Skin epidermis (tissue), 12 donors: ENCODE measurements around the gene TMEM87B.

Experiments used
- H3K27ac ChIP-seq, 21 experiments: fragments of 200-600 bp; sonication (generic) in 11 of 21; one replicate each; pipeline ENCODE4 v1.5.0; 2020; ENCODE audit warnings: mild to moderate bottlenecking in 3 of 21, inconsistent platforms in 2 of 21, moderate library complexity in 2 of 21
- H3K4me3 ChIP-seq, 7 experiments: fragments of 200-600 bp; sonication (generic) in 2 of 7; one replicate each; pipeline ENCODE4 v1.5.0; 2020; ENCODE audit warnings: inconsistent platforms in 2 of 7, mild to moderate bottlenecking in 2 of 7, moderate library complexity in 1 of 7

TMEM87B gene, protein sequence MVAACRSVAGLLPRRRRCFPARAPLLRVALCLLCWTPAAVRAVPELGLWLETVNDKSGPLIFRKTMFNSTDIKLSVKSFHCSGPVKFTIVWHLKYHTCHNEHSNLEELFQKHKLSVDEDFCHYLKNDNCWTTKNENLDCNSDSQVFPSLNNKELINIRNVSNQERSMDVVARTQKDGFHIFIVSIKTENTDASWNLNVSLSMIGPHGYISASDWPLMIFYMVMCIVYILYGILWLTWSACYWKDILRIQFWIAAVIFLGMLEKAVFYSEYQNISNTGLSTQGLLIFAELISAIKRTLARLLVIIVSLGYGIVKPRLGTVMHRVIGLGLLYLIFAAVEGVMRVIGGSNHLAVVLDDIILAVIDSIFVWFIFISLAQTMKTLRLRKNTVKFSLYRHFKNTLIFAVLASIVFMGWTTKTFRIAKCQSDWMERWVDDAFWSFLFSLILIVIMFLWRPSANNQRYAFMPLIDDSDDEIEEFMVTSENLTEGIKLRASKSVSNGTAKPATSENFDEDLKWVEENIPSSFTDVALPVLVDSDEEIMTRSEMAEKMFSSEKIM

GRCh38 chr2:112054847-112055729 is at the start of gene TMEM87B:
Gene TMEM87B, plus strand, starts transcription at chr2:112055269. Its CDS starts 323 bp downstream, at chr2:112055592.
- peak within 1 kb of the TSS; percentile 86 to 99 (median 96) for H3K27ac ChIP-seq
- peak within 1 kb of the TSS; percentile 75 to 97 (median 91) for H3K4me3 ChIP-seq

- H3K4me3 ChIP-seq: no peak overlapping the region
- no peak overlapping the region for H3K27ac ChIP-seq
These were observed 49.5 kb upstream of the TMEM87B start for GRCh38 chr2:112005406-112006075.

DNA sequence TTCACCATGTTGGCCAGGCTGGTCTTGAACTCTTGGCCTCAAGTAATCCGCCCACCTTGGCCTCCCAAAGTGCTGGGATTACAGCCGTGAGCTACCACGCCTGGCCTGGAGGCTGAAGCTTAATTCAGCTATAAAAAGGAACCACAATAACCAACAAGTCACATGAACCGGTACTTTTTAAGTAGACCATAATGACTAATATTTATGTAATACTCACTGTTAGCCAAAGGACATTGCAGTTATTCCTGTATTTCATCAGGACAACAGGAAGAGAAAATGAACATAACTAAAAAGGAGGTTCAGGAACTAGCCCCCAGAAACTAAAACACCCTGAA is 49.0 kb upstream of the TMEM87B start:
- Histone ChIP-seq H3K4me3 (no peak overlapping the region), H3K27ac (no peak overlapping the region)

- H3K4me3 ChIP-seq: no peak overlapping the region
- H3K27ac ChIP-seq: no peak overlapping the region
These were observed 47.6 kb upstream of the TMEM87B start for GRCh38 chr2:112007493-112007892.

DNA sequence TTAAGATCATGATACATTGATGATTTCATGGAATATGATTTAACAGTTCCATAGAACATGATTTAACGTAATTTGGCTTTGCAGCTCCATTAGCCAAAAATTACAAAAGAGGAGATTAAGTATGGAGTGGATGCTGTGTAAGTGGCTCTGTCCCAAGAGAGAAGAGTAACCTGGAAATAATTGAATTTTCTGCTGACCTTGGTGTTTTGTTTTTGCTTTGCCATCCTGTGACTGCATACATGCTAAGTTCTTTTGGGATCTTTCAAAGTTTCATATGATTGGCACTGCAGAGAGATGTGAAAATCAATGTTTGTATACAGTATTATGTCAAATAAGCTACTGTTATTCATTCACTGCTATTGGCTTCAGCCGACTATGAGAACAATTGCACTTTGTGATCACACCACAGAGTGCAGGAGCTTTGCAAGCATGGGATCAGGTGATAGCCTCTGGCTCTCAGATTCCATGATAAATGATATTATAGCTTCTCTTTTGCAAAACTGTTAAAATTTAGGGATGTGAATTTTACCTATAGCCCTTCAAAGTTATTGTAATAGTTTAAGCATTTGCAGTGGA is 46.1 kb upstream of the TMEM87B start:
- no peak overlapping the region for H3K4me3 ChIP-seq
- no peak overlapping the region for H3K27ac ChIP-seq

DNA sequence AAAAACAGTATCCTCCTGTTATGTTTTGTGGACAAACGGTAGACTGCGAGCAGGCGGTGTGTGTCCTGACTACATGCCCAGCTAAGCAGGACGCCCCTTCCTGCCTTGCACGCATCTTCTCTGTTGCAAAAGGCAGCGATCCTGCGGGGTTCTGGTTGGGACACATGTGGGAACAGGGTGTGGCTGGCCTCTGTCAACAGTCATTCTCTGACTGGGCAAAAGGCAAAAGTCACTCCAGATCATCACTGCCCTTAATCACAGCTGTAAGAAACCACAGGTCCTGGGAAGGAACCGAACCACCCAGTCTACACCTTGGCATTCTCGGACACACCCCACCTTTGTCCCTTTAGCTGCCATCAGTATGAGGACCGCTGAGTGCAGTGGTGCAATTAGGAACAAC is 44.3 kb upstream of the TMEM87B start:
- H3K4me3 ChIP-seq: no peak overlapping the region
- no peak overlapping the region for H3K27ac ChIP-seq

- no peak overlapping the region for H3K4me3 ChIP-seq
- H3K27ac ChIP-seq: no peak overlapping the region
These were observed 42.5 kb upstream of the TMEM87B start for GRCh38 chr2:112012556-112012955.

DNA sequence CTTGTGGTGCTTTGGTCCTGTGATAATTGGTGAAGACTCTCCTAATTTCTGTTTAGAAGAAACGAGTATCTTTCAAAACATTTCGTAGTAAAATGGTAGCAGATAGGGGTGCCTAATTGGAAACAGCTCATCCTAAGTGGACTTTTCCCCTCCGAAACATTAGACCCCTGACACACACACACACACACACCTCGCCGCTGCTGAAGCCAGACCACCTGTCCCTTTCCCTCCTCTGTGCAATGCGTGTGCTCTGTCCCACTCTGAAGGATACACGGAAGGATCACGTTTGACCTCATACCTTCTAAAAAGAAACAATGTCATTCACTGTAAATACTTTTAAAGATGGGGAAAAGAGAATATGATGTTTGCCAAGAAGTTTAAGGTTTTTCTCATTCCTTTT is 36.2 kb upstream of the TMEM87B start:
- Histone ChIP-seq H3K4me3 (no peak overlapping the region), H3K27ac (no peak overlapping the region)

DNA sequence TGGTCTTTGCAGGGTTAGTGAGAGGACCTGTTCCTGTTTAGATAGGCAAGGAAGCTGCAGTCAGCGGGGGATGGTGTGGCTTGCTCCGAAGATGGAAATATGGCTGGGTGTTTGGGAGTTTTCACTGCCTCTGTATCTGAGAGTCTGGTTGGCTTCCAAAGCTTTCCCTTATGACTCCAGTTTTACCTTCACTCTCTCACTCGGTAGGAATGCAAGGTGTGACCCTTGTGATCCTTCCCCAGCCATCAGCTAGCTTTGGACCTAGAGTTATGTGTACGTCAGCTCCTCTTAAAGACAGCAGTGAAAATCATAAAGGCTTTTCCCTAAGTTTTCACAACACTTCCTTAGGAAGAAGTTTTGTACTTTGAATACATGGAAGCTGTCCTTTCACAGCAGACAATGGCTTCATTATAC is 35.5 kb upstream of the TMEM87B start:
- no peak overlapping the region for H3K4me3 ChIP-seq
- no peak overlapping the region for H3K27ac ChIP-seq

DNA sequence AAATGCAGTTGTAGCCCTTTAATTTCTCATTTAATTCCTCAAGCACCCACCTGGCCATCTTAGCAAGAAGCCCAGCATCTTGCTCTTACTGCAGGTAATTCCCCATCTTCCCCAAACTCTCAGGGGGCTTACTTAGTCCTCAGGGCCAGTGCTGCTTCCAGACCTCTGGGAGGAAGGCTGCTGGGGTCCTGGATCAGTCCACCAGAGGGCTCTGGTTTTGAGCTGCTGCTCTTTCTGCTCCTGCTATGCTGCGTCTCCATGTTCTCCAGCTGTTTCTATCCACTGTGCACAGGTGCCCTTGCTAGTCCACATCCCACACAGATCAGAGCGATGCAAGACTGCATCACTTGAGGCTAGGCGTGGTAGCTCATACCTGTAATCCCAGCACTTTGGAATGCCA is 34.5 kb upstream of the TMEM87B start:
- Histone ChIP-seq H3K4me3 (no peak overlapping the region), H3K27ac (no peak overlapping the region)

GRCh38 chr2:112021290-112021689 is 33.8 kb upstream of the TMEM87B start:
- Histone ChIP-seq H3K4me3 (no peak overlapping the region), H3K27ac (no peak overlapping the region)

DNA sequence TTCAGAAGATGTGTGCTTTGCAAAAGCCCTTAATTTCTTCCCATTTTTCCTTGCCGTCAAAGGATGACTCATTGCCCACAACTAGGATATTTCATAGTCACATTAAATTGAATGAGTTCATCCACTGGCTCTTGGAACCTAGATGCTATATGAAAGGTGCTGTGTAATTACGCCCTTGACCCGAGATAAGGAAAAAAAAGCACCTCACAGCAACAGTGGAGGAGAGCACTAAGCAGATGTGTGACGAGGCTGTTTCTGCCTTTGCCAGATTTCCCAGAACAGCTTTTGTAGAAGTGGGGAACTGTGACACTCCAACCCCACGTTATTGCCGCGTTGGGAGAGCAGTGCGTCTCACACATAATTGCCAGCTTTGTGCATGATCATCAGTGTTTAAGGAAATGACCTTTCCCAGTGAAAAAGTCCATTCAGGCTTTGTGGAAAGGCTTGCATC is 33.3 kb upstream of the TMEM87B start:
- Histone ChIP-seq H3K4me3 (no peak overlapping the region), H3K27ac (no peak overlapping the region)

DNA sequence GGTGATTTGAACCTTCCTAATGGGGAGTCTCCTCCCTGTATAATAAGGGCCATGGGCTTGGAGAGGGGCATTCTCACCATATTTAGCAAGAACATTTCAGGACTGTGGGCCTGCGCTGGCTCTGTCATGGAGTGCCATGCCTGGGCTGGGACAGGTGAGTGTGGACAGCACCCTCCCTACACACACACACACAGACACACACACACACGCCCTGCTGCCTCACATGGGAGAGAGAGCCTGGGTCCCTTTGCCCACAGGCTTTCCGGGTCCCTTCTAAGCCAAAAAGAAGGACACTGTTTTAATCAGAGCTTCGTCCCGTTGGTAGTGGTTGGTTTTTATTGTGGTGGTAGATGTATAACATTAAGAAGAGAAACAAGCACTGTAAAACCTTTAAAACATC is 31.4 kb upstream of the TMEM87B start:
- Histone ChIP-seq H3K4me3 (no peak overlapping the region), H3K27ac (no peak overlapping the region)

GRCh38 chr2:112024231-112024630 is 30.8 kb upstream of the TMEM87B start:
- H3K4me3 ChIP-seq: no peak overlapping the region

GRCh38 chr2:112024896-112025491 is 30.1 kb upstream of the TMEM87B start:
- no peak overlapping the region for H3K4me3 ChIP-seq
- H3K27ac ChIP-seq: no peak overlapping the region

More at GRCh38 chr2:112024231-112024630, 30.8 kb upstream of the TMEM87B start:
- no peak overlapping the region for H3K27ac ChIP-seq

GRCh38 chr2:112026509-112026908 is 28.6 kb upstream of the TMEM87B start:
- Histone ChIP-seq H3K27ac (no peak overlapping the region), H3K4me3 (no peak overlapping the region)

DNA sequence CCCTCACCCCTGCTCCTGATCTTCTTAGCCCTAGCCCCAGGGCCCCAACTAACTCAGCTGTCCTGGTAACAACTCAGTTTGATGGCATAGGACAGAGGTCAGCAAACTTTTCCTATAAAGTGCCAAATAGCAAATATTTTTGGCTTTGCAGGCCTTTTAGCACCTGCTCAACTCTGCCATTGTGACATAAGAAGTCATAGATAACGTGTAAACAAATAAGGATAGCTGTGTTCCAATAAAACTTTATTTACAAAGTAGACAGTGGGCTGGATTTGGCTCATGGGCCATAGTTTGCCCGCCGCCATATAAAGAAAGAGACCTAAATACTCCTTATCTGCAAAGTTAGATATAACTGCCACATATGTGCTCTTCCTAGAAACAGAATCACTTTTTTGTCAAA is 27.3 kb upstream of the TMEM87B start:
- no peak overlapping the region for H3K27ac ChIP-seq
- H3K4me3 ChIP-seq: no peak overlapping the region

DNA sequence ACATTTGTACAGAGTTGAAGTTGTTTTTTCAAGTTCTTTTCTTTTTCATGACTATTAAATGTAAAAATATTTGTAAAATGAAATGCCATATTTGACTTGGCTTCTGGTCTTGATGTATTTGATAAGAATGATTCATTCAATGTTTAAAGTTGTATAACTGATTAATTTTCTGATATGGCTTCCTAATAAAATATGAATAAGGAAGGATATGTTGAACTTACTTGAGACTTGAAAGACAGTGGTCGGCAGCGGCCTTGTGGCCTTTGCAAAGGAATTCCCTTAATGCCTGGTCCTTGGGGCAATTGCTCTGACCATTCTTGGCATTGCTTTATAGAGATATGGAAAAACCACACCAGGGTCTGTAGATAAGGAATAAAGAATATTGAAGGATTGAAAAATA is 25.9 kb upstream of the TMEM87B start:
- no peak overlapping the region for H3K27ac ChIP-seq
- no peak overlapping the region for H3K4me3 ChIP-seq

DNA sequence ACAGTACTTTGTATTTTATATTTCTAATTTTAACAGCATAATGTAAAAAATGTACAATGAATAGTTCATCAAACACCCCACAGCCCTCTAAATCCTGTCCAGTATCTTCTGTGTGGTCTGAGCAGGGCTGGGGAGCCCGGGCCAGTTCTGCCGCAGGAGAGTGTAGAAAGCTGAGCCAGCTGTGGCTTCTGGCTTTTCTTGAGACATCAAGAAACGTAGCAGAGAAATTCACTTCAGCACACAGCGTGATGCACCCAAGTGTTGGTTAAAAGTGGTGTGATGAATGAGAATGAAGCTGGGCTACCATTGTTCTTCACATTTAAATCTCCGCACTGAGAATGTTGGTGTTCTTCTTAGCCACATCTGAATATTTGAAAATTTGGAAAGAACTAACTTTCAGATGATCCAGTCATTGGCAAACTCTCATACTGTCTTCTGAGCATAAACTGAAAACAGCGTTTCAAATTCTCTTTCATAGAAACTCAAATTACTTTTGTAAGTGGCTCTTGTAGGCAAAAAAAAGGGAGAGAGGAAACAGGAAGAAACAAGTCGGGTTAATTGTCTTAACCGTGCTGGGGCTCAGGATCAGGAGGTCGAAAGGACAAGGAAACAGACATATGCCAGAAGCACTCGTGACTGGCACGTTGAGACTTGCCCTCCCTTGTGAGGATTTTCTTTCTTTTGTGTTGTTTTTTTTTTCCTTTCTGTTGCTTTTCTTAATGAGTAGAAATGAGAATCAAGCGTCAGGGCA is 23.4 kb upstream of the TMEM87B start:
- no peak overlapping the region for H3K4me3 ChIP-seq
- peak overlapping the region in 16 of 21 experiments; percentile 9 to 65 (median 44) for H3K27ac ChIP-seq
